Inflammatory macrophage treated with lipopolysaccharide for 4 hours (primary cell): Measurements from ENCODE around the gene TMEM239.
"Not testable (repeated sequence)": the region's sequence is repeated elsewhere in the genome, so short reads cannot be mapped to it uniquely, and the experiment has no call there.

Experiments
- DNase-seq: peaks from one replicate; pipeline ENCODE4 v3.0.0-alpha.2; 2020

Gene TMEM239

DNA sequence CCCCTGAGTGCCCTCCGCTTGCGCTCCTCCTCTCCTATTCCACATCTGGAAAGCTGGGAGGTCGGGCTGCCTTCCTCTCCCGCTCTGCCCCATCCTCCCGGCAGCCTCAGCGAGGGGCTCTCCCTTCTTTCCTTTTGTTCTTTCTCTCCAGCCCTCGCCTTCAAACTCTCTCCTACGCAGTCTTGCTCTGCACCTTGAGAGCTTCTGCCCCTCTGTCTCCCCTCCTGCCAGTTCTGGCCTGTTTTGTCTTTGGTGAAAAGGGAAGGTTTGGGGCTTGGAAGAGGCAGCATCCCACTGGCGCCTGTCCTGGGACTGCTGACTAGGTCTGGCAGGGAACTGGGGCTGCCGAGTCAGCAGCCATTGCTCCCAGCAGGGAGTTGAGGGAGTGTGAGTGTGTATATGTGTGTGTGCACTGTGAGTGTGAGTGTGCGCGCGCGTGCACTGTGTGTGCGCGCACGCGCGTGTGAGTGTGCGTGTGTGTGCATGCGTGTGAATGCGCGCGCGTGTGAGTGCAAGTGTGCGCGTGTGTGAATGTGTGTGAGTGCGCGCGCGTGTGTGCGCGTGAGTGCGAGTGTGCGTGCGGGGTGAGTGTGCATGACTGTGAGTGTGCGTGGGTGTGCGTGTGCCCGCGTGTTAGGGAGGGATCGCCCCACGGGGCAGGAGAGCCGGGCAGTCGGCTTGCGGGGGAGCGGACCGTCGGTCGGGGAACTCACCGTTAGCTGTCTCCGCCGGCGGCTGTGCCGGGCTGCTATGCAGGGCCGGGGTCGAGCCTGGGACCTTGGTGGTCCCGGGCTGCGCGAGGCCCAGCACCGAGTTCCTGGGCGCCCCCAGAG lies 16.3 kb upstream of the TMEM239 start:
- DNase-seq: no peak

DNA sequence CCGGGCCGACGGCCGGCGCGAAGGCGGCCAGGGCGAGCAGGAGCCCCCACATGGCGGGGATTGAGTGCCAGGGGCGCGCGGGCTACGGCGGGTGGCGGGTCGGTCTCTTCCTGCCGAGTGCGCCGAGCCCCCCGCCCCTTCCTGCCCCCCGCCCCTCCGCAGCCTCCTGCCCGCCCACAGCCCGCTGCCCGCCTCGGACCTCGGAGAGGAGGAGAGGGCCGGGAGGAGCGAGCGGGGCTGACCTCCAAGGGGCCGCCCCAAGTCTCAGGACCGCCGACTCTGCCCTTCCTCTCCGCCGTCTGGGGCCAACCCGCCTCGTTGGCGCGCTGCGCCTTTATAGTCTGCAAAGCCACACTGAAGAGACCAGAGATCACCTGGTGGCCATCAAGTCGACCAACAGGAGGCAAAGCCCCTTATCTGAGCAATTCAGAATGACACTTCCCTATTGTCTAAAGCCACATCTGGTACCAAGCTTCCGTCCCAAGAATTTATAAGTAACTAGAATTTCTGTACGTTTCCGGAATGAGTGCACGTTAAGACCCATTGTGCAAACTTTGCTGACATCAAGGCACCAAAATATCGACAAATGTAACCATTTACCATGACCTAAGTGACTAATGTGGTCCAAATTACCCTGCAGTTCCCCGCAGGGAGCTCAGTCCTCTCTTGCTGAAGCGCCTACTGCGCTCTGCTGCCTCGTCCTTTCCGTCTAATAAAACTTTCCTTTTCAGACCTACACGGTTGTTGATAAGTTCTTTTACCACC lies 15.5 kb upstream of the TMEM239 start, which contains the start of gene CPXM1:
Gene CPXM1 (minus strand): TSS at position 107 of the 765 bp plus-strand sequence. CDS start 55 bp downstream, at position 52.
- peak; percentile 87 for DNase-seq

DNA sequence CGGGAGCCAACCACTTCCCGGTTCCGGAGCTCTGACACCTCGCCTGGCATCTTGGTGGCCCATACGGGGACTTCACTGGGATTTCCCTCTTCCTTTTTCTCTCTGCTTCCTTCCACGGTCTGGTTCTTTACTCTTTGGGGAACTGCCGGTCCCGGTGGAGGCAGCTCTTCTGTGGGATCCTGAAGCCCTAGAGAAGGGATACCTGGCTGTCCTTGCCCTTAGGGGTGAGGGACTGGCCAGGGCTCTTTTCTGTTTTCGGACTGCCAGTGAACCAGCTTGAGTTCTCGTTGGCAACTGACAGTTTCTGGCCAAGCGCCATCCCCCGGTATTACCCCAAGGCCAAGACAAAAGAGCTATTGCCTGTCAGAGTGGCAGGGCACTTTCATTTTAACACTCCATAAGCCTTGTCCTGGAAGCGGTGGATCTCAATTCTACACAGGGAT lies 14.9 kb upstream of the TMEM239 start:
- DNase-seq: no peak

- DNase-seq: no peak
These were observed 11.9 kb upstream of the TMEM239 start for GRCh38 chr20:2804041-2804828.

DNA sequence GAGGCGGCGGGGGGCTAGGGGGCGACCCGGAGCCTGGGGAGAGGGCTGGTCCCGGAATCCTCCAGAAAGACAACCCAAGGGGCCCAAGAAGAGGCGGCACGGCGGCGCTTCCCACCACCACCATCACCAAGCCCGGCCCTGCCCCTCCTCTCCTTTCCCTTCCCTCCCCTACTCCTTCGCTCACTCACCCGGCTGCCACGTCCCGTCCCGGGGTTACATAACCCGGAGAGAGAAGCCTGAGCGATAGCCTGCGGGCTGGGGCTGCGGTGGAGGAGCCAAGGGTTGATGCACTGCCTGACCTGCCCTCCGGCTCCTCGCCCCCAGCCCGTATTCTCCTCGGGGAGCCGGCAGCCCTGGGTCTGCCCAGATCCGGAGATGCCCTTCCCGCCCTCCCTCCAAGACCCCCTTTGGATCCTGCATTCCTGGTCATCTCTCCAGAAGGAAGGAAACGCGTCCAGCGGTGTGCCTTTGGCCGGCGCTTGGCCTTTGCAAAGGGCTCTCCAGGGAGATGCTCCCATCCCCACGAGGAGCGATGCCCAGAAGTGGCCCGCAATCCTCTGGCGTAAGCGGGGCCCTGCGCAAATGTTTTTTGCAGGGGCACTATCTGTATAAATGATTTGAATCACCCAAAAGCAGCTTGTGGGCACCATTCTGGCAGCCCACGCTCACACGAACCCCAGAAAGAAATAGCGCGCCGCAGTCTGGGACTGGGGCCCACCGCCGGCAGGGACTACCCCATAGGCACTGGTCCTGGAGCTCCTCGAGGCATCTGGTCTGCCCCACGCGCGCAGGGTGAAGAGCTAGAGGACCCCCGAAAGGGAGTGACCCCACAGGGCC lies 11.1 kb upstream of the TMEM239 start:
- peak; percentile 13 for DNase-seq

- DNase-seq: no peak
These were observed 10.3 kb upstream of the TMEM239 start for GRCh38 chr20:2805689-2806350.

DNA sequence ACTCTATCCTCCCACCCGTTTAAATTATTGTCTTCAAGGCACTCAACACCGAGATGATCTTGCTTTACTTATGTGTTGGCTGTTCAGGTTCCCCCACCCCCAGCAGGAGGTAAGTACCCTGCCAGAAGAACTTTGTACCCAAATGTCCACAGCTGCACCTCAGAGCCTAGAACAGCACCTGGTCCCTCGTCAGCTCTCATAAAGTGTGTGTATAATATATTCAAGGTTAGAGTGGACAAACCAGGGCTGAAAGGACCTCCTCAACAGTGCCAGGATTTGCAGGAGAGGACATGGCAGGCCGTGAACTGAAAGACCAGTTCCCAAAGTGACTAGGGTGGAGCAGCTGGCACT lies 9.8 kb upstream of the TMEM239 start:
- DNase-seq: no peak

- no peak for DNase-seq
These were observed 9.1 kb upstream of the TMEM239 start for GRCh38 chr20:2807019-2807418.

DNA sequence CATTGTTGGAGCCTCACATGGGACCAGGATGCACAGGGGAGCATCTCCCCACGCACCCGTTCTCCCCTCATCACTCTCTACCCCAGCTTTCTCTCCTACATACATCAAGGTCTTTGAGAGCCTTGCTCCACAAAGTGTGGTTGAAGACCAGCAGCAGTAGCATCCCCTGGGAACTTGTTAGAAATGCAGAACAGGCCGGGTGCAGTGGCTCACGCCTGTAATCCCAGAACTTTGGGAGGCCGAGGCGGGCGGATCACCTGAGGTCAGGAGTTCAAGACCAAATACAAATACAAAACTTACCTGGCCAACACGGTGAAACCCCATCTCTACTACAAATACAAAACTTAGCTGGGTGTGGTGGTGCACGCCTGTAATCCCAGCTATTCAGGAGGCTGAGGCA lies 8.2 kb upstream of the TMEM239 start:
- DNase-seq: not testable (repeated sequence)

GRCh38 chr20:2809690-2810089 lies 6.5 kb upstream of the TMEM239 start:
- no peak for DNase-seq

GRCh38 chr20:2812189-2812588 lies 4.0 kb upstream of the TMEM239 start:
- DNase-seq: no peak

DNA sequence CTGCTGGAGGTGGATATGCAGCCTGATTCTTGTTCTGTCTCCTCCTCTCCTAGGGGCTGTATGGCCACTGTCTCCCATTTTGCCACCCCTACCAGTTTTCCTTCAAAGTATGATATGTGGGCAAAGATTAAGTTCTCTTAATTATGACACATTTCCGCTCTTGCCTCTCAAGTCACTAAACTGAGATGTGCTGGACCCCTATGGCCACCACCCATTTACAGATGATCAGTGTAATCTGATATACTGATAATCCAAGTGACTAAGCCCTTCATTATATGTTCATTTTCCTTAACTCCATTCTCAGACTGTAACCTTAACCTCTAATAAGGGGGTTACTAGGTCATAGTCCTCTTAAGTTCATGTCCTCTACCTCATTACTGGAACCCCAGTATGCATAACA lies 2.1 kb upstream of the TMEM239 start:
- no peak for DNase-seq

- DNase-seq: no peak
These were observed 1.5 kb upstream of the TMEM239 start, which contains the start of gene C20orf141 for GRCh38 chr20:2814587-2815051. C20orf141 (plus strand) TSS chr20:2814987; CDS start chr20:2815185, 198 bp downstream.

DNA sequence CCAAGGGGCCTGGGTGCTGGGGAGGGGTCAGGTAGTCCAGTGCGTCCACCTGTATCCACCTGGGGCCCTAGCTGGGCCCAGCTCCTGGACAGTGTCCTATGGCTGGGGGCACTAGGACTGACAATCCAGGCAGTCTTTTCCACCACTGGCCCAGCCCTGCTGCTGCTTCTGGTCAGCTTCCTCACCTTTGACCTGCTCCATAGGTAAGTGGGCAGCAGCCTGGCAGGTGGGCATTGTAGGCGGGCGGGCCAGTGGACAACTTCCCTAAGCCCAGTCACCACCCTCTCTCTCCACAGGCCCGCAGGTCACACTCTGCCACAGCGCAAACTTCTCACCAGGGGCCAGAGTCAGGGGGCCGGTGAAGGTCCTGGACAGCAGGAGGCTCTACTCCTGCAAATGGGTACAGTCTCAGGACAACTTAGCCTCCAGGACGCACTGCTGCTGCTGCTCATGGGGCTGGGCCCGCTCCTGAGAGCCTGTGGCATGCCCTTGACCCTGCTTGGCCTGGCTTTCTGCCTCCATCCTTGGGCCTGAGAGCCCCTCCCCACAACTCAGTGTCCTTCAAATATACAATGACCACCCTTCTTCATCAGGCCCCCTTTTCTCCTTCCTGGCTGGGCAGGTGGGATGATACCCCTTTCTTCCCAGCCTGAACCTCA lies 793 bp upstream of the TMEM239 start:
- DNase-seq: no peak

GRCh38 chr20:2816583-2817340 lies 598 bp downstream of the TMEM239 start:
- no peak for DNase-seq

GRCh38 chr20:2817341-2817726 lies 1.2 kb downstream of the TMEM239 start:
- DNase-seq: no peak

- no peak for DNase-seq
These were observed 1.9 kb downstream of the TMEM239 start for GRCh38 chr20:2817891-2818595.

DNA sequence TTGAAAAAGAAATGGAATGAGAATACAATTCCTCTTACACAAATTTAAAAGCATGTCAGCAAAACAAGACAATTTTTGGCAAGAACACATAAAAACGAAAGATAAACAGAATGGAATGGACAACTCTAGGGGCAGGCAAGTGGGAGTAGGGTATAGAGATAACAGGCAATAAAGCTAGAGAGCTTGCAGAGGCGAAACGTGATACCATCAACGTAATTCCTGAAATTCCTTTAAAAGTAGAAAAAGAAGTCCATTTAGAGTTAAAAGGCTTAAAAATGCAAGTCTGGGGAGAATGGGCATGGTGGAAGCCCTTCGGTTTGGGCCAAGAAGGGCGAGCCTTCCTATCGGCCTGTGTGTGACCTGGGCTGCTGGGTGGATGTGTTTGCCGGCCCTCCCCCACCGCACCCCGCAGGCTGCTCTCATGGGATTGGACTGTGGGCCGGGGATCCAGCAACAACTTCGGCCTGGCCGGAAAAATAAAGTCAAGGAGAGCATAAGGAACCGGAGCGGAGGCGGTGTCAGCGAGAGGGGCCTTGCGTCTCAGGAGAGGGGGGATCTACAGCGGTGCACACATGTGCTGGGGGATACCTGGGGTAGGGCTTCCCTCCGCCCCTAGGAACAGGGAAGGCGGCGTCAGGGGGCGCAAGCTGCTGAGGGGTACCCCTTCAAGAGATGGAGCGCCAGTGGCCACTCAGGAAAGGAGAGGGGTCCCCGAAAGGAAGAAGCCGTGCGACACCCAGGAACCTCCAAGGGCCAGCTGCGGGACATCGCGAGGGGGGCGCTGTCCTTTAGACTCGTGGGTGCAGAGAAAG lies 4.1 kb downstream of the TMEM239 start:
- no peak for DNase-seq
